Caco-2 (cell line): Measurements from ENCODE around the gene DOCK3. TPM values are rescaled to one million over a fixed set of nuclear protein-coding genes. Genes with fewer than 3 reads are reported as not detected.

Experiments
- BruUV-seq: library from RNA; stranded (reverse); fragments of 400-500 nt; replicated peaks from 2 replicates; lab custom pipeline; 2021; lab: Mats Ljungman, UMichigan
- CTCF ChIA-PET: fragments of 300-600 bp; sonication (Branson Sonifier 250); formaldehyde crosslinking; loops from one replicate; lab custom pipeline; 2022; ENCODE audit warnings: antibody characterized with exemption; lab: Charles Lee
- POLR2A ChIA-PET: fragments of 300-600 bp; sonication (Branson Sonifier 250); formaldehyde crosslinking; loops from one replicate; lab custom pipeline; 2022; ENCODE audit warnings: antibody characterized with exemption; lab: Charles Lee
- DNase-seq, 2 experiments: peaks; one replicate each; pipeline versions ENCODE4 v3.0.0 to v3.0.0-alpha.2; 2020 to 2022
- H3K27me3 ChIP-seq: replicated peaks from 2 replicates; pipeline ENCODE4 v1.6.0; 2011; ENCODE audit warnings: low read length; ENCODE audit not compliant: control insufficient read depth, insufficient read depth
- H3K36me3 ChIP-seq: 2 replicates; pipeline ENCODE4 v1.5.1; 2011; ENCODE audit warnings: low read length; ENCODE audit not compliant: control insufficient read depth, insufficient read depth
- H3K4me1 ChIP-seq: fragments of 250-450 bp; sonication (Bioruptor Pico); 2 replicates; pipeline ENCODE4 v1.5.1; 2020; ENCODE audit warnings: mild to moderate bottlenecking
- H3K4me3 ChIP-seq: 2 replicates; pipeline ENCODE4 v1.5.1; 2011; ENCODE audit warnings: low read depth, mild to moderate bottlenecking, control low read depth, low read length
- H3K9me3 ChIP-seq: fragments of 250-450 bp; sonication (Bioruptor Pico); 2 replicates; pipeline ENCODE4 v1.5.1; 2020; ENCODE audit warnings: mild to moderate bottlenecking, moderate library complexity
- H3K27ac Mint-ChIP-seq: one replicate; pipeline ENCODE4 v1.8.0; 2022; ENCODE audit warnings: mixed read lengths; ENCODE audit not compliant: unreplicated experiment
- H3K27me3 Mint-ChIP-seq: one replicate; pipeline ENCODE4 v1.8.0; 2022; ENCODE audit warnings: mixed read lengths; ENCODE audit not compliant: insufficient read depth, unreplicated experiment
- H3K36me3 Mint-ChIP-seq: one replicate; pipeline ENCODE4 v1.8.0; 2022; ENCODE audit warnings: mild to moderate bottlenecking, mixed read lengths; ENCODE audit not compliant: insufficient read depth, unreplicated experiment
- H3K4me1 Mint-ChIP-seq: one replicate; pipeline ENCODE4 v1.8.0; 2022; ENCODE audit warnings: low read depth, mixed read lengths; ENCODE audit not compliant: unreplicated experiment
- H3K4me3 Mint-ChIP-seq: one replicate; pipeline ENCODE4 v1.8.0; 2022; ENCODE audit warnings: mild to moderate bottlenecking, moderate library complexity, mixed read lengths; ENCODE audit not compliant: unreplicated experiment
- H3K9me3 Mint-ChIP-seq: one replicate; pipeline ENCODE4 v1.8.0; 2022; ENCODE audit warnings: mixed read lengths; ENCODE audit not compliant: unreplicated experiment
- intact Hi-C: fragments of 100-400 bp; cut with micrococcal nuclease; formaldehyde crosslinking; loops from one replicate; pipeline ENCODE4 v1.10.0; 2022; ENCODE audit not compliant: unreplicated experiment
- total RNA-seq: library from RNA; stranded (reverse); gene quantifications from 2 replicates; pipeline ENCODE4 v1.2.3, GENCODE V29; 2022
- TF ChIP-seq, protein P1 (sequence below), 2 experiments: fragments of 200-600 bp in 1 of 2; IDR thresholded peaks; 1 replicate in 1 of 2; 2 replicates in 1 of 2; pipeline versions ENCODE4 v1.5.1 to v1.8.0; 2011 to 2022; ENCODE audit warnings: antibody characterized with exemption in 1 of 2, control low read depth in 1 of 2, inconsistent platforms in 1 of 2, low read depth in 1 of 2, low read length in 1 of 2, mild to moderate bottlenecking in 1 of 2, moderate library complexity in 1 of 2; ENCODE audit not compliant: insufficient read depth in 1 of 2, severe bottlenecking in 1 of 2, unreplicated experiment in 1 of 2

The DOCK3 gene
- total RNA-seq, 1 experiment from 2014 or later = 0.05 TPM

DNA sequence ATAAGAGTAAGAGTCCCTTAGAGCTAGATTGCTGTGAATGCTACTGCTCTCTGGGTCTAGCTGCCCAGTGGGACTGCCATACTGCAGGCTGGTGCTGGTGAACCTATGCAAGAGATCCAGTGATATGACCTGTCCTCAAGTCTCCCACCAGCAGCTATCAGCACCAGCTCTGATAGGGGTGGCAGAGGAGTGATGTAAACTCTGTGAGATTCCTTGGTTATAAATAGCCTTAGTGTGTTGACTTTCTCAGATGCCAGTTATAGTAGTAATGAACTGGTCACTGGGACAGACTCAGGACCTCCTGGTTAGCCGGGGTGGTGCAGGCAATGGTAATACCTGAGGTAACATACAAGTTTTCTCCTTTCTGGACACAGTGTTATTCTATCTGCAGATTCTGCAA lies 515.5 kb downstream of the DOCK3 start:
- POLR2A ChIA-PET = no interaction called here

GRCh38 chr3:51190827-51191226 lies 516.1 kb downstream of the DOCK3 start:
- CTCF ChIA-PET = interaction anchor here (0.6 kb wide), 1 partner anchor 667 kb away, joined by 6 read pairs; no protein-coding TSS in a partner anchor
- Histone ChIP-seq H3K36me3 (no peaks in the 10 kb centered on the region), H3K4me3 (no peak overlapping the region), H3K9me3 (no peaks in the 10 kb centered on the region), H3K4me1 (no peaks in the 10 kb centered on the region; the same call in none of the 2 replicates), H3K27me3 (no peaks in the 10 kb centered on the region)
- BruUV-seq = no TSS peak
- H3K4me1 Mint-ChIP-seq = peaks cover 22% of the 10 kb centered on the region
- H3K4me3 Mint-ChIP-seq = no peak overlapping the region
- no peak for DNase-seq
- peaks cover 17% of the 10 kb centered on the region for H3K9me3 Mint-ChIP-seq
- H3K27ac Mint-ChIP-seq = no peak overlapping the region
- no peaks in the 10 kb centered on the region for H3K27me3 Mint-ChIP-seq
- no peaks in the 10 kb centered on the region for H3K36me3 Mint-ChIP-seq
- intact Hi-C loops = no loop called here
- TF ChIP-seq, protein P1, sequence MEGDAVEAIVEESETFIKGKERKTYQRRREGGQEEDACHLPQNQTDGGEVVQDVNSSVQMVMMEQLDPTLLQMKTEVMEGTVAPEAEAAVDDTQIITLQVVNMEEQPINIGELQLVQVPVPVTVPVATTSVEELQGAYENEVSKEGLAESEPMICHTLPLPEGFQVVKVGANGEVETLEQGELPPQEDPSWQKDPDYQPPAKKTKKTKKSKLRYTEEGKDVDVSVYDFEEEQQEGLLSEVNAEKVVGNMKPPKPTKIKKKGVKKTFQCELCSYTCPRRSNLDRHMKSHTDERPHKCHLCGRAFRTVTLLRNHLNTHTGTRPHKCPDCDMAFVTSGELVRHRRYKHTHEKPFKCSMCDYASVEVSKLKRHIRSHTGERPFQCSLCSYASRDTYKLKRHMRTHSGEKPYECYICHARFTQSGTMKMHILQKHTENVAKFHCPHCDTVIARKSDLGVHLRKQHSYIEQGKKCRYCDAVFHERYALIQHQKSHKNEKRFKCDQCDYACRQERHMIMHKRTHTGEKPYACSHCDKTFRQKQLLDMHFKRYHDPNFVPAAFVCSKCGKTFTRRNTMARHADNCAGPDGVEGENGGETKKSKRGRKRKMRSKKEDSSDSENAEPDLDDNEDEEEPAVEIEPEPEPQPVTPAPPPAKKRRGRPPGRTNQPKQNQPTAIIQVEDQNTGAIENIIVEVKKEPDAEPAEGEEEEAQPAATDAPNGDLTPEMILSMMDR (IDR thresholded peaks at IDR 0.05; ENCODE audit: insufficient read depth in 1 of 2, low read depth in 1 of 2, low read length in 1 of 2, severe bottlenecking in 1 of 2, unreplicated experiment in 1 of 2) = no peak
- POLR2A ChIA-PET = no interaction called here

More for the DNA sequence above, 515.5 kb downstream of the DOCK3 start:
- H3K36me3 ChIP-seq = no peaks in the 10 kb centered on the region
- Mint-ChIP-seq H3K36me3 (no peaks in the 10 kb centered on the region), H3K4me3 (no peak overlapping the region), H3K4me1 (peaks cover 22% of the 10 kb centered on the region), H3K27ac (no peak overlapping the region), H3K27me3 (no peaks in the 10 kb centered on the region), H3K9me3 (peaks cover 23% of the 10 kb centered on the region)
- no TSS peak for BruUV-seq
- CTCF ChIA-PET = interaction anchor here (0.6 kb wide), 1 partner anchor 789 kb away, joined by 5 read pairs; no protein-coding TSS in a partner anchor
- TF ChIP-seq, protein P1 (IDR thresholded peaks at IDR 0.05; ENCODE audit: insufficient read depth in 1 of 2, low read depth in 1 of 2, low read length in 1 of 2, severe bottlenecking in 1 of 2, unreplicated experiment in 1 of 2) = no peak
- DNase-seq = no peak
- no peaks in the 10 kb centered on the region; the same call in none of the 2 replicates for H3K4me1 ChIP-seq
- H3K4me3 ChIP-seq = no peak overlapping the region
- no peaks in the 10 kb centered on the region for H3K9me3 ChIP-seq
- H3K27me3 ChIP-seq = no peaks in the 10 kb centered on the region
- intact Hi-C loops = no loop called here

DNA sequence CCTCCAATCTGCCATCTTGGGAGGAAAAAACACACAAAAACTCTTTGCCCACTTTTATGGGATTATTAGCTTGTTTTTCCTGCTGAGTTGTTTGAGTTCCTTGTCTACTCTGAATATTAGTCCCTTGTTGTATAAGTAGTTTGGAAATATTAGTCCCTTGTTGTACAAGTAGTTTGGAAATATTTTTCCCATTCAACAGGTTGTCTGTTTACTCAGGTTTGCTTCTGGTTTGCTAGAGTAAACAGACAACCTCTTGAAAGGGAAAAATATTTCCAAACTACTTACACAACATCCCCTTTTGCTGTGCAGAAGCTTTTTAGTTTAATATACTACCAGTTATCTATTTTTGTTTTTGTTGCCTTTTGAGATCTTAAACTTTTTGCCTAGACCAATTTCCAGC lies 517.0 kb downstream of the DOCK3 start:
- intact Hi-C loops = no loop called here
- Mint-ChIP-seq H3K36me3 (no peaks in the 10 kb centered on the region), H3K4me1 (peaks cover 22% of the 10 kb centered on the region), H3K27me3 (no peaks in the 10 kb centered on the region), H3K9me3 (peaks cover 11% of the 10 kb centered on the region), H3K27ac (no peak overlapping the region), H3K4me3 (no peak overlapping the region)
- BruUV-seq = no TSS peak
- Histone ChIP-seq H3K4me1 (no peaks in the 10 kb centered on the region; the same call in none of the 2 replicates), H3K27me3 (no peaks in the 10 kb centered on the region), H3K9me3 (no peaks in the 10 kb centered on the region), H3K36me3 (no peaks in the 10 kb centered on the region), H3K4me3 (no peak overlapping the region)
- POLR2A ChIA-PET = no interaction called here
- DNase-seq = no peak
- CTCF ChIA-PET = no interaction called here
- TF ChIP-seq, protein P1 (IDR thresholded peaks at IDR 0.05; ENCODE audit: insufficient read depth in 1 of 2, low read depth in 1 of 2, low read length in 1 of 2, severe bottlenecking in 1 of 2, unreplicated experiment in 1 of 2) = no peak
